Activated gamma-delta T cell treated with anti-CD3 and anti-CD28 coated beads, Interleukin-2, amount 50 U/mL, for 16 hours (primary cell): ENCODE results near the gene CLSTN1.
"Not testable (repeated sequence)": the region's sequence is repeated elsewhere in the genome, so short reads cannot be mapped to it uniquely, and the experiment has no call there.

Source experiments
- DNase-seq: peaks from one replicate; pipeline ENCODE4 v3.0.0-alpha.2; 2020; ENCODE audit warnings: low read depth

CLSTN1 gene

DNA sequence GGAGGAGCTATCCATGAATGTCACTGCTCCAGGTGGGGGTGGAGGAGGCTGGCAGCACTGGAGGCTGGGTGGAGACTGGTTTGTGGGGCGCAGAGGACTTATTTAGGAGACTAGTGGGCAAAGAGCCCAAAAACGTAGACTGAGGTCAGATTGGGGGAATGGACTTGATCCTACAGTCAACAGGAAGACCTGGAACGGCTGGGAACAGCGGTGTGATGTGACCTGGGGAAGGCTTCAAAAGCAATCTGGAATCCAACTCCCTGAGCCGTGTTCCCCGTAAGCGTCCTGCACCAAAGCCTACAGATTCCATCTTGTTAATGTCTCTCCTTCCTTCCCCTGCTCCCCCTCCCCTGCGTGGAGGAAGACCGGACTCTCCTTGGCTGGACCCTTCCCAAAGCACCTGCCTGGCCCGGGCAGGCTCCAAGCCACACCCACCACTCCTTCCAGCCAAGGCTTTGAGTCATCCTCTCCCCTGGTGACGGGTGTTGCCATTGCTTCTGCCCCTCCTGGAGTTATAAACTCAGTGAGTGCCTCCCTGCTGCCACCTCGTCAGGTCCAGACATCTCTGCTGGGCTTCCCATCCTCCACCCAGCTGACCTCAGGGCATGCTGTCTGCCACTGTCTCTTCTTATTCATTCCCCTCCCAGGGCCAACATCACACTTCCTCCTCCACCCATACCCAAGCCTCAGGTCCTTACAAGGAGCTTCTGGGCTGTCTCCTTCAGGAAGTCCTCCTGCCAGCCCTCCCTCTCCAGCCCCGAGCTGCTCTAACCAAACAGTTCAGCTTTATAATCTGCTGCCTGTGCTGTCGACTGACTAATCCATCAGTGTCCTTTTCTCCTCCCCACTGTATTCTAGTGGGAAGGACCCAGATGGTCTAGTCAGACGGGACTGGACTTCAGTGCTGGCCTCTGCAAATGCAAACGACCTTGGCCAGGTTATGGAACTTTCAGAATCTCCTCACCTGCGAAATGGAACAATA lies 1.6 kb upstream of the CLSTN1 start:
- no peak for DNase-seq

DNA sequence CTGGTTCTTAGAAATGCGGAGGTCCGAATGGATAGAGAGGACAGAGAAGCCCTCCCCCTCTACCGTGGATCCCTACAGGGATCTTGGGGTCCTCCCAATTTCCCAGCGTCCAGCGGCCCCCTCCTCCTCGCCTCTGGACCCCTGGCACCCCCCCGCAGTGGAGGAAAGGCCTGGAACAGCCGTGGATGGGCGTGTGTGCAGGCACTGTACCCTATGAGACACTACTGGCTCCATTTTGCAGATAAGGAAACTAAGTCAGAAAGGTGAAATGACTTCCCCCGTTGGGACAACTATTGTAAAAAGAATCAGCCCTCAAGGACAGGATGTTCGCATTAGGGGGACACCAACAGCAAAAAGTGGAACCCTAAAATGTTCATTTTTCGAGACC lies 931 bp upstream of the CLSTN1 start:
- no peak for DNase-seq

DNA sequence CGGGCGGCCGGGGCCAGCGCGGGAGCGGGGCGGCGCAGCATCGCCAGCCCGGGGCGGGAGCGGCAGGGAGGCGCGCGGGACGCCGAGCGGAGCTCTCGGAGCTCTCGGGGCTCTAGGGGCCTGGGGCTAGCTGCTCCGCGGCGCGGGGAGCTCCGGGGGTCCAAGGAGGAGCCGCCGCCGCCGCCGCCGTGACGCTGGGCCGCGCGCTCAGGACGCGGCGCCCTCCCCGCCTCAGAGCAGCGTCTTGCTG lies 147 bp downstream of the CLSTN1 start:
- DNase-seq = no peak

DNA sequence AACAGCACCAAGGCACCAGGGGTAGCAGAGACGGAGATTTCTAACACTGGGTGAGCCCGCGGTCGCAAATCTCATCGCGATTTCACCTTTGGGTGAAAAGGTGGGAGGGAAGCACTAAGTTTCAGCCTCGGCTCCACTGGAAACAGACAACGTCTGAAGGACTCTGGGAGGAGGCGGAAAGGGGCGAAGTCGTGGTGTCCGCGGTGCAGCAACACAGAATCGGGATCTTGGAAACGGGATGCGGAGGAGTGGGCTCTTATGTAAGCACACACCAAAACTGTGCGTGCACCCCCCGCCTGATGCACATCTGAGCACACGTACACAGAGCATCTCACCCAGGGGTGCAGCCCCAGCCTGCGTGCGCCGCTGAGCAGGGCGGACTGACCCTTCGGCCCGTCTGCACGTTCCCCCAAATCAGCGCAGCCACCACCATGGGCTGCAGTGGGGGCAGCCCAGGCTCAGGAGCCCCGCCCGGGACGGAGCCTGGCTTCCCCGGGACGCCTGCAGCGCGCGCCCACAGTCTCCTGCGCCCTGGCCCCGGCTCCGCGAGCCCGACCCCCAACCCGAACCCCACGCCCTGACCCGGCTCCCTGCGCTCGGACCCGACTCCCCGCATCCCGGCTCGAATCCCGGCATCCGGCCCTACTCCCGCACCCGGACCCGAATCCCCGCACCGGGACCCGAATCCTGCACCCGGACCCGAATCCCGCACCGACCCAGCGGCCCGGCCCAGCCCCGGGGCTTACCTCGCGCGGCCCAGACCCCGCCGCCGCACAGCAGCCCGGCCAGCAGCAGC lies 670 bp downstream of the CLSTN1 start:
- DNase-seq = no peak

DNA sequence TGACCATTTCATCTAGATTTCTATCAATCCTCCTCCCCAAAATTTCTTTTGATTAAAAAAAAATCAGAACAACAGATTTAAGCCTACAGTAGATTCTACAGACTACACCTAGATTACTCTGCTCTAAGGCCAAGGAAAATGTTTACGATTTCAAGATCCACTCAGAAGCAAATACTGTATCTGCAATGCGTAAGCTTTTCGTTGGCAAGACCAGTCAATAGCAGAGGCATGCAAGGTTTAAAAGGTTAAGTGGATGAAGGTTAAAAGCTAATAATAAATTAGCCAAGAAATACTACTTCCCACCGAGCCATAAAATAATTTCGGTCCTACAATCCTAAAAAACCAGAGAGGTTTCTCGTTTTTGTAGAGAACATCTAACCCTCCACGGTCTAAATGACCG lies 1.3 kb downstream of the CLSTN1 start:
- no peak for DNase-seq

DNA sequence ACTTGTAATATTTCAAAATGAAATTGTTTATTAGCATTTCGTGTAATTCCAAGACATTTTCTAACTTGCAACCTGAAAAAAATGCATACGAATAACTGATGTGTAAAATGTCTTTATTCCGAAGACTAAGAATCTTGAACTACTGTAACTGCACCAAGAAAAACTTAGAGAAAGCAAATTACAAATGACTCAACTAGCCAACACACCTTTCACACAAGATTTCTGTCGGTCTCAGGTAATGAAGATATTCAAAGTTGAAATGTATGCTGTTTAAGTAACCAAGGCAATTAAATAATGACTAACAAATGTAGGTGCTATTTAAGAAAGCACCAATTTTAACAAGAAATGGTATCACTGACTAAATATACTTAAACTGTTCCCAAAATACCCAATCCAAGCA lies 2.1 kb downstream of the CLSTN1 start:
- DNase-seq = no peak

DNA sequence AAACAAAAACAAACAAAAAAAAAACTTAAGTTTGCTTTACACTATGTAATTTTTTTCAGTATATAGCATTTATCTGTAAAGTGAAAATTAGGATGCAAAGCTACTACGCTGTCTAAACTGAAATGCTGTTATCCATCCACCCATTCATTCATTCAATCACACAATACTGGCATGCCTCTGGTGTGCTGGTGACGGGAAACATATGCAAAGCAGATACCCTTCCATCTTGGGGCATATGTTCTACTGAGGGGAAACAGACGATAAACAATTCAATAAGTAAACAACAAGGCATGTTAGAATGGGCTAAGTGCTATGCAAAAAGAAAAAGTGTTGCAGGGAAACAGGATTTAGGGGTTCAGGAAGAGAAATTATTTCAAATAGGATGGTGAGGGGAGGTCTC lies 3.2 kb downstream of the CLSTN1 start:
- no peak for DNase-seq

DNA sequence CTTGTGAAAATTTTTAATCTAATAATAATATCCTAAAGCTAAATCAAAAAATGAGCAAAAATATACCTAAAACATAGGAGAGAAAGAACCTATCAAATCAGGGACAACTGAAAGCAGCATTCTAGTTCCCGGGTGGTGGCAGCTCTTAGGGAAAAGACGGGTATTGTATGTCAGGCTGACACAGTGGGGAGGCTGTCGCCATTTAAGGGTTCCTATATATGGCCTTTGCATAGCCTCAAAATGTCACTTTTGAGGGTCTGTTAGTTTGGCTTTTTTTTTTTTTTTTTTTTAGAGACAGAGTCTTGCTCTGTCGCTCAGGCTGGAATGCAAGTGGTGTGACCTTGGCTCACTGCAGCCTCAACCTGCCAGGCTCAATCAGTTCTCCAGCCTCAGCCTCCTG lies 6.0 kb downstream of the CLSTN1 start:
- DNase-seq = no peak

DNA sequence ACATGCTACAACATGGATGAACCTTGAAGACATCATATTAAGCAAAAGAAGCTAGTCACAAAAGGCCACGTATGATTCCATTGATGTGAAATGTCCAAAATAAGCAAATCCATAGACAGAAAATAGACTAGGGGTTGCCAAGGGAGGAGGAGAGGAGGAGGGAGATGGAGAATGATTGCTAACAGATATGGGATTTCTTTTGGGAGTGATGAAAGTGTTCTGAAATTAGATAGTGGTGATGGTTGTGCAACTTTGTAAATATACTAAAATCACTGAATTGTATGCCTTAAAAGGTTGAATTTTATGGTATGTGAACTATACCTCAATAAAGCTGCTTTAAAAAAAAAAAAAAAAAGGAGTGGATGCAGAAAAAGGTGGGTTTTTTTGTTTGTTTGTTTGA lies 7.6 kb downstream of the CLSTN1 start:
- DNase-seq = no peak

DNA sequence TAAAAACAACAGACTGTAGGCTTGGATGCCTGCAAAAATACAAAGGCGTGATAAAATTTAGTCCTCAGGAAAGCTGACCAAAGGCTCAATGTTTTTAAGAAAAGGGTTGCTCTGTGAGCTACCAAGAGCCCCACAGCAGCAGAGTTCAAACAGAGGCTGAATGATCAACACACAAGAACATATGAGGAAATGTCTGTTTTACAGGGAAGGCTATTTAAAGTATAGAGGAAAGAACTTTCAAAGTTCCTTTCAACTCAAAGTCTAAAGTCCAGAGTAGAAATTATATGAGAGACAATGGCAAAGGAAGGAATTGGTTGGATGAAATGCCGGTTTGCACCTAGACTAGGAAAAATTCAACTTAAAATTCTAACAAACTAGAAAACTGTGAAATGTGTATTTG lies 8.6 kb downstream of the CLSTN1 start:
- no peak for DNase-seq

DNA sequence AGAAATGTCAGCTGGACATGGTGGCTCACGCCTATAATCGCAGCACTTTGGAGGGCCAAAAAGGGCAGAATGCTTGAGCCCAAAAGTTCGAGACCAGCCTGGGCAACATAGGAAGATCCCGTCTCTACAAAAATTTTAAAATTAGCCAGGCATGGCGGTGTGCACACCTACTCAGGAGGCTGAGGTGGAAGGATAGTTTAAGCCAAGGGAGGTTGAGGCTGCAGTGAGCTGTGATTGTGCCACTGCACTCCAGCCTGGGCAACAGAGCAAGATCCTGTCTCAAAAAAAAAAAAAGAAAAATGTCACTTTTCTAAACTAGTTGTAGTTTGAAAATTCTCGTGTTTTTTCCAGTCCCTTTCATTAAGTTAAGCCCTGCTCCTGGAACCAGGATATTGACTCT lies 9.1 kb downstream of the CLSTN1 start:
- no peak for DNase-seq

DNA sequence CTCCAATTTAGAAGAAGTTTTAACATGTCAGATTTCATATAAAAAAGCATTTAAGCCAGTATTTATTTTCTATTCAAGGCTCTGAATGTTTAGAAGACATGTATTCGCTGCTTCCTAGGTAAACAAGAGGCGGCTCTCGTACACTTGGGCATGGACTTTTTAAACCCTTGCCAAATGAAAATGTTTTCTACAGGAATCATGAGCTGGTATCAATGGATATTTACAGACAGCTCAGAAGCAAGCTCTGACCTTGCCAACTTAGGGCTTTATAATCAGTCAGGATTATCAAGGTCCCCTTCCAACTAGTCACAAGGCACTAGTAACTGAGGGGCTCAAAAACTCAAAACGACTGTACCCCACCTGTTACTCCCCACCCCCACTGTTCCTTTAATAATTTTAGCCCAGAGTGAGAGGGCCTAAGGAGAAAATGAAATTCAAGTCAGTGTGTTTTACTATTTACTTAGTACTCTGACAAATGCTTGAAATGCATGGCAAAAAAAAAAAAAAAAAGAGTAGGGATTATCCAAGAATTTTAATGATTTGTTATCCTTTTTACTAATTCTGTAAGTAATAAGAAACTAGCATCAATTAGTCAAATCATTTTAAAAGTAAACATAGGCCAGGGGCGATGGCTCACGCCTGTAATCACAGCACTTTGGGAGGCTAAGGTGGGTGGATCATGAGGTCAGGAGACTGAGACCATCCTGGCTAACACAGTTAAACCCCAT lies 12.4 kb downstream of the CLSTN1 start:
- no peak for DNase-seq

DNA sequence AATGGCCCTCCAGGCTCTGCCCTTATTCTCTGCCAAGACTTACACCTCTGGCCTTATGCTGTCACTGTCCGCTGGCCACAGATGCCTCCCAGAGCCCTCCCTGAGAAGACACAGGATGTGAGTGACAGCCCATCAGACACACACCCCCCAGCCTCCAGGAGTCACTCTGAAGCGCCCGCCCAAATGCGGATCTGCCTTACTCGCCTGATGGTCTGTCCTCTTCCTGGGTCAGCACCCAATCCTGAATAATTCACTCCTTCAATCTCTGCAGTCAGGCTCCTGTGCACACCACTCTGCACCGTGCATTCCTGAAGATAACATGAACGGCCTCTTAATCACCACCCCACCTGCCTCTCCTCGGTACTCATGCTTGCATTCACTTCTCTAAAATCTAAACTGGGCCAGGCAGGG lies 14.7 kb downstream of the CLSTN1 start:
- DNase-seq = no peak

DNA sequence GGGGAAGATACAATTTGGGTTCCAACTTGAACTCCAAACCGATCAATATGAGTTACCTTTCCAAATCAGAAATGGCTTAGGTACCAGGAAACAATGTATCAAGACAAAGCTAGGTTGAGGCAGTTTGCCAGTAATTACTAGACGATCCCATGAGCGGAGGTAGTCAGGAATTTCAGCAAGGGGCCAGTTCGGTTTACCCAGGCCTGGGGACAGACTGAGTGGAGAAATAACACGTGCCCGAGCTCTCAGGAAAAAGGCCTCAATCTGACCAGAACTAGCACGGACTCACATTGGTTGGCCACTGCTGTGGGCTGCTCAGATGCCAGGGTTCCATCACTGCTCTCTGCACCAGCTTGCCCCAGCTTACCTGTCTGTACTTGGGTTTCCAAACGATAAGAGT lies 15.3 kb downstream of the CLSTN1 start:
- DNase-seq = no peak

DNA sequence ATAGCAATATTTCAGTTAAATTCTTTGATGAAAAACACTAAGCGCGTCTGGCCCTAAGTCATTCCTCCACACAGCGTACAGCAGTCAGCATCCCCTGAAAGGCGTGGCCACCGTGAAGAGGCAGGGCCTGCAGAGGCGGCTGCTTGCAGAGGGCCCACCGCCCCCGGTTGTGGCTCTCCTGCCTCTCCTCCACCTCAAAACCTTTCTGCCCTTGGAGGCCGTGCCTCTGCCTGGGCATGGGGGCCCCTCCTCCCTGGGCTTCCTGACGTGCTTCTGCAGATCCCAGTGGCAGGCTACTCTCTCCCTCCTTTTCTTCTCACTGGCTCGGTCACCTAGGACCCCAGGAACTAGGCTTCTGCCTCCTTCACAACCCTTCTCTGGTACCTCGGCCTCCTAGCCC lies 16.2 kb downstream of the CLSTN1 start:
- no peak for DNase-seq

DNA sequence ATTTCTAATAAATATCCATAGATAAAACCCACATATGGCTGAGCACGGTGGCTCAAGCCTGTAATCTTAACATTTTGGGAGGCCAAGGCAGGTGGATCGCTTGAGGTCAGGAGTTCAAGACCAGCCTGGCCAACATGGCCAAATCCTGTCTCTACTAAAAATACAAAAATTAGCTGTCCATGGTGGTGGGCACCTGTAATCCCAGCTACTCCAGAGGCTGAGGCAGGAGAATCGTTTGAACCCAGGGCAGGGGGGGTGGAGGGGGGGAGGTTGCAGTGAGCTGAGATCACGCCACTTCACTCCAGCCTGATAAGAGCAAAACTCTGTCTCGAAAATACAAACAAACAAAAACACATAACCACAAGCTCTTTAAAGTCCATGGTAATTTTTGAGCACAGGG lies 17.8 kb downstream of the CLSTN1 start:
- not testable (repeated sequence) for DNase-seq

DNA sequence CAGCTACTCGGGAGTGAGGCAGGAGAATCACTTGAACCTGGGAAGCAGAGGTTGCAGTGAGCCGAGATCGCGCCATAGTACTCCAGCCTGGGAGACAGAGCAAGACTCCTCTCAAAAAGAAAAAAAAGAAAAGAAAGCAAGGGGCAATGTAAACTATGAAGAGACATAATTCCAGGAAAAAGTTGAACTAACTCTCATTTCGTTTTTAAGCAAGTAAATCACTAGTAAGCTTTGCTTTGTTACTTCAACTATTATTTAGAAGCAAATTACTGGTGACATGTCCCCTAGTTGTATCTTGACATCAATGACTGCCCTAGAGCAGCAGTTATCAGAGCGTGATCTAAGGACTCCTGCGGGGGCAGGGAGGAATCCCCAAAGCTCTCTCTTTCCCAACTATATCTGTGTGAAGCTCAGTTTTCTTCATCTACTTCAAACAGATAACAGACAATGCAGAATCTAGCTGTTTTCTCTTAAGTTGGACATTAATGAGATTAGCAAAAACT lies 18.7 kb downstream of the CLSTN1 start:
- no peak for DNase-seq

DNA sequence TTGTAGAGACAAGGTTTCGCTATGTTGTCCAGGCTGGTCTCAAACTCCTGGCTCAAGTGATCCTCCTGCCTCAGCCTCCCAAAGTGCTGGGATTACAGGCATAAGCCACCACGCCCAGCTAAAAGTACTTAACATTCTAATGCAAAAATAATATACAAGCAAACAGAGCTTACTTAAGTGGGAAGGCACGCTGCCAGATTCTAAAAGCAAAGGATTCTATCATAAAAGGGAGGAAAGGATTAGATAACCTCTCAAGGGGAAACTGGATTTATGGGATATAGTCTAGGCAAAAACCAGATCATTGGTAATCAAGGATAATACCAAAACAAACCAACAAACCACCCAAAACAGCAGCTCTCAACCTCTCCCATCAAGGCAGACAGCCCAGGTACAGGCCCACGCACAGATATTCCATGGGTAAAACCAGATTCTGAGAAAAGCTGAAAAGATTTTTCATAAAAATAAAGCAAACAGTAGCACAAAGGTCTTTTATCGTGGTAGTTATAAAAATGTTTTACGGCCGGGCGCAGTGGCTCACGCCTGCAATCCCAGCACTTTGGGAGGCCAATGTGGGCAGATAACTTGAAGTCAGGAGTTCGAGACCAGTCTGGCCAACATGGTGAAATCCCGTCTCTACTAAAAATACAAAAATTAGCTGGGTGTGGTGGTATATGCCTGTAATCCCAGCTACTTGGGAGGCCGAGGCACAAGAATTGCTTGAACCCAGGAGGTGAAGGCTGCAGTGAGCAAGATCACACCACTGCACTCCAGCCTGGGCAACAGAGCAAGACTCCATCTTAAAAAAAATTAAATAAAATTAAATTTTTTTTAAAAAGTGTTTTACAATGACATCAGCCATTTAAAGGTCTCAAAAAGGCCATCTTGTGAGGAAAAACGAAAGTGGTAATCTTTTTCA lies 20.5 kb downstream of the CLSTN1 start:
- DNase-seq = not testable (repeated sequence)

DNA sequence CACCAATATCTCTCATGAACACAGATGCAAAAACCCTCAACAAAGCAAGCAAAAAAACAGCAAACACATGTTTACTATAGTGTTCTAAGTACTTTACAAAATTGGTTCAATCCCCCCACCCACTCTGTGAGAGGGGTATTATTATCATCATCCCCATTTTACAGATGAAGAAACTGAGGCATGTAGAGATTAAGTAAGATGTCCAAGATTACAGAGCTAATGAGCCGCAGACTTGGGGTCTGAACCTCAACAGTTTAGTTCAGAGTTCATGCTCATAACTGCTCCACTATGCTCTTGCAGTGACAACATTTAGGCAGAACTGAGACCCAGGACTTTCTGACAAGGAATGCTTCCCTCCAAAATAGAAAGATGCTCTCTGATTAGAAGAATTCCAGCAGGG lies 21.9 kb downstream of the CLSTN1 start:
- no peak for DNase-seq

DNA sequence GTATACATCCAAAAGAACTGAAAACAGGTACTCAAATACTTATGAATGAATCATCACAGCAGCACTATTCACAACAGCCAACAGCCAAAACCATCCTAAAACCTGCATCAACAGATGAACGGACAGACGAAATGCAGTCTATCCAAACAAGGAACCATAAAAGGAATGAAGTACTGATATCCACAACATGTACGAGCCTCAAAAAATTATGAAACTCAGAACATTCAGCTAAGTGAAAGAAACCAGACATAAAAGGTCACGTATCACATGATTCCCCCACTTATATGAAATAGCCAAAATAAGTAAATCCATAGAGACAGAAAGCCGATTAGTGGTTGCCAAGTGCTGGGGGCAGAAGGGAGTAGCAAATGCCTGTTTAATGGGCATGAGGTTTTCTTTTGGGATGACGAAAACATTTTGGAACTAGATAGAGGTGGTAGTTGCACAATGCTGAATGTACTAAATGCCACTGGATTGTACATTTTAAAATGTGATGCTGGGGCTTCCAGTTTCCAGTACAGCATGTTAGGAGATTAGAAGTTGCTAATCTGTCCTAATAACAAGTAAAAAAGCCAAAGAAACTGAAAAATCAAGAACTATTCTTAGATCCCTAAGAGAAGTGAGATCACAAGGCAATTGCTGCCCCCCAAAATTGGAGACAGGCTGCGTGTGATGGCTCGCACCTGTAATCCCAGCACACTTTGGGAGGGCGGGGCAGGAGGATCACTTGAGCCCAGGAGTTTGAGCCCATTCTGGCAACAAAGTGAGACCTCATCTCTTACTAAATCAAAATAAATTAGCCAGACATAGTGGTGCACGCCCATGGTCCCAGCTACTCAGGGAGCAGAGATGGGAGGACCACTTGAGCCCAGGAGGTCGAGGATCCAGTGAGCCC lies 25.3 kb downstream of the CLSTN1 start:
- DNase-seq = no peak

DNA sequence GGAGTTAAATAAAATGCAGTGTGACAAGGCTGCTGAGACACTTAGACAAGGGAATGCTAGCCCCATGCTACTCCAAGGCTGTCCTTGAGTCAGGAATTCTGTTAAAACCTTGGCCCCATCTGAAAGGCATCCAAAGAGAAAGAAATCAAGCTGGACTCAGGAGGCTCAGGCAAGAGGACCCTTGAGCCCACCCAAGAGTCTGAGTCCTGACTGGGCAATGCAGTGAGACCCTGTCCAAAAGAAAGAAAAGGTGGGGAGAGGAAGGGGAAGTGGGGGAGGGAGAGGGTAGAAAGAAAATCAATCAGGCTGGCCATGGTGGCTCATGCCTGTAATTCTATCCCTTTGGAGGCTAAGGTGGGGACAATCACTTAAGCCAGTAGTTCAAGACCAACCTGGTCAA lies 26.7 kb downstream of the CLSTN1 start:
- no peak for DNase-seq
